GM12892 (cell line): ENCODE measurements around the gene CYREN.

Experiments used
- POLR2A ChIP-seq: IDR thresholded peaks from 2 replicates; pipeline ENCODE4 v1.6.1; 2011; ENCODE audit warnings: low read depth, low read length, control low read depth
- POLR2AphosphoS5 ChIP-seq: IDR thresholded peaks from 2 replicates; pipeline ENCODE4 v1.6.1; 2011; ENCODE audit warnings: low read depth, low read length, control low read depth

DNA sequence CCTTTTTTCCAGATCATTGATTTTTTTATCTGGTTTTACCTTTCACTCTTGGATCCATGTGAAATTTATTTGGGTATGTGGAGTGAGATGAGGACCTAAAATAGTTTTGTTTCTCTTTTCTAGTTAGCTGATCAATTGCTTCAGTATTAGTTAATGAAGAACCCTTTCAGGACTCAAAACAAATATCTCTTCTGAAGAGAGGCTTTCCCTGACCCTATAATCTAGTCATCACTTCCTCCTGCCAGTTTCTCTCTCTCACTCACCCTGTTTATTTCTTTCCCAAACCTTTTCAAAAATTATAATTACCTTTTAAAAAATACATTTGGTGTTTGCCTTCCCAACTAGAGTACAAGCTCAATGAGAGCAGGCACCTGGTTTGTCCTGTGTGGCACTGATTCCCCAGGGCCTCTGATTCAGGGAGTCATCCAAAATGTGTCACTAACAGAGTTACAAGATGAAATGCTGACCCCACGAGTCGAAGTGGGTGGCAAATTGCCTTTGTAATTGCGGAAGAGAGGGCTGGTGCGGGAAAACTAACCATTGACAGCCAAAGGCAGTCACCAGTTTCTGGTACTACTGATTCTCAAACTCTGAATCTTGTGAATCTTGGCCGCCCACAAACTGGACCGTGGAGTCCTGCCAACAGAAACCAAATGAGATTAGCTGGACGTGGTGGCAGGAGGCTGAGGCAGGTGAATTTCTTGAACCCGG lies 20.3 kb downstream of the CYREN start:
- TF ChIP-seq POLR2A = no peak
- no peak for TF ChIP-seq POLR2AphosphoS5
